Loucy (cell line): Measurements from ENCODE around the gene SLC26A1.

ENCODE experiments used
- H2AFZ ChIP-seq: fragments of 200-600 bp; sonication (generic); 2 replicates; pipeline ENCODE4 v1.6.0; 2016; ENCODE audit warnings: antibody characterized with exemption, mild to moderate bottlenecking, low read length, moderate library complexity
- H3F3A ChIP-seq: fragments of 200-600 bp; 2 replicates; pipeline ENCODE4 v1.6.0; 2016; ENCODE audit warnings: antibody characterized with exemption, low read depth, mild to moderate bottlenecking
- H3K27me3 ChIP-seq: fragments of 200-600 bp; sonication (generic); 2 replicates; pipeline ENCODE4 v1.6.1; 2014; ENCODE audit warnings: low read length, mild to moderate bottlenecking; ENCODE audit not compliant: insufficient read depth, poor library complexity, severe bottlenecking
- H3K36me3 ChIP-seq: fragments of 200-600 bp; sonication (generic); 2 replicates; pipeline ENCODE4 v1.6.1; 2016; ENCODE audit warnings: low read length; ENCODE audit not compliant: insufficient read depth
- H3K4me1 ChIP-seq: fragments of 200-600 bp; sonication (generic); 2 replicates; pipeline ENCODE4 v1.5.1; 2014; ENCODE audit warnings: low read length, mild to moderate bottlenecking; ENCODE audit not compliant: insufficient read depth, poor library complexity, severe bottlenecking
- H3K4me2 ChIP-seq: fragments of 200-600 bp; sonication (generic); 2 replicates; pipeline ENCODE4 v1.6.0; 2014; ENCODE audit warnings: antibody characterized with exemption, low read length, low read depth, mild to moderate bottlenecking; ENCODE audit not compliant: poor library complexity, severe bottlenecking
- H3K4me3 ChIP-seq: fragments of 200-600 bp; sonication (generic); 2 replicates; pipeline ENCODE4 v1.5.1; 2014; ENCODE audit warnings: low read length, mild to moderate bottlenecking, mixed read lengths; ENCODE audit not compliant: poor library complexity, severe bottlenecking
- H3K79me2 ChIP-seq: fragments of 200-600 bp; sonication (generic); 2 replicates; pipeline ENCODE4 v1.6.1; 2014; ENCODE audit warnings: low read length; ENCODE audit not compliant: insufficient read depth
- H3K9ac ChIP-seq: fragments of 200-600 bp; sonication (generic); 2 replicates; pipeline ENCODE4 v1.6.0; 2014; ENCODE audit warnings: mild to moderate bottlenecking, low read depth, low read length, moderate library complexity; ENCODE audit not compliant: poor library complexity, severe bottlenecking
- H3K9me2 ChIP-seq: fragments of 200-600 bp; sonication (generic); replicated peaks from 2 replicates; pipeline ENCODE4 v1.6.1; 2016; ENCODE audit warnings: low read depth, low read length, mixed read lengths
- H3K9me3 ChIP-seq: fragments of 200-600 bp; sonication (generic); 2 replicates; pipeline ENCODE4 v1.6.1; 2014; ENCODE audit warnings: mild to moderate bottlenecking, antibody characterized with exemption, low read length, low read depth; ENCODE audit not compliant: insufficient read depth
- H4K20me1 ChIP-seq: fragments of 200-600 bp; sonication (generic); 2 replicates; pipeline ENCODE4 v1.6.0; 2014; ENCODE audit warnings: antibody characterized with exemption, low read length, mild to moderate bottlenecking; ENCODE audit not compliant: insufficient read depth, poor library complexity, severe bottlenecking
- CTCF ChIP-seq: fragments of 200-600 bp; sonication (generic); conservative IDR thresholded peaks from 2 replicates; pipeline ENCODE4 v1.5.1; 2014; ENCODE audit warnings: mild to moderate bottlenecking, antibody characterized with exemption, low read length
- EZH2phosphoT487 ChIP-seq: fragments of 200-600 bp; IDR thresholded peaks from 2 replicates; pipeline ENCODE4 v1.6.1; 2018; ENCODE audit warnings: antibody characterized with exemption, mild to moderate bottlenecking, moderate library complexity, borderline replicate concordance

Gene SLC26A1

DNA sequence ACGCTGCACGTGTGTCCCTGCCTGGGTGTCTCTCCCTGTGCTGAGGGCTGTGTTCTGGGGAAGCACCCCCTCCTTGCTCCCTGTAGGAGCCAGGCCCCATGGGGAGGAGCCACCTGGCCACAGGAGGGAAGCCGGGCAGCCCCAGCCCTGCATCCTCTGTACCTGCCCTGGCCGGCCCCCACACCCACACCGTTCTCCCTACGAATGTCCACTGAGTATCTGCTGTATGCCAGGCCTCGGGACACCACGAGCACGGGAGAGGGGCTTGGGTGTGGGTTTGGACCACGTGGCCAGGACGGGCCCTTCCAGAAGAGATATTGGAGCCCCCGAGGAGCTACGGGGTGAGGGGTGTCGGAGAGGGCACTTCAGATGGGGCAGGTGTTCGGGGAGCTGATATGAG lies 24.5 kb upstream of the SLC26A1 start:
- no peak overlapping the region for H3K4me3 ChIP-seq
- H2AFZ ChIP-seq: no peak overlapping the region
- H3K27me3 ChIP-seq: no peaks in the 10 kb centered on the region
- H3K36me3 ChIP-seq: no peaks in the 10 kb centered on the region
- no peaks in the 10 kb centered on the region for H3F3A ChIP-seq
- H4K20me1 ChIP-seq: peaks cover 18% of the 10 kb centered on the region
- peaks cover 12% of the 10 kb centered on the region; the same call in 1 of the 2 replicates for H3K79me2 ChIP-seq
- no peaks in the 10 kb centered on the region for H3K9me3 ChIP-seq
- no peaks in the 10 kb centered on the region for H3K9me2 ChIP-seq
- no peak overlapping the region for H3K9ac ChIP-seq
- H3K4me2 ChIP-seq: no peak overlapping the region
- H3K4me1 ChIP-seq: peaks cover 7% of the 10 kb centered on the region
- TF ChIP-seq CTCF (no peak), EZH2phosphoT487 (no peak)

GRCh38 chr4:1017211-1017610 lies 24.0 kb upstream of the SLC26A1 start:
- Histone ChIP-seq H3K4me2 (no peak overlapping the region), H3K79me2 (peaks cover 15% of the 10 kb centered on the region; the same call in 1 of the 2 replicates), H3K9ac (no peak overlapping the region)

DNA sequence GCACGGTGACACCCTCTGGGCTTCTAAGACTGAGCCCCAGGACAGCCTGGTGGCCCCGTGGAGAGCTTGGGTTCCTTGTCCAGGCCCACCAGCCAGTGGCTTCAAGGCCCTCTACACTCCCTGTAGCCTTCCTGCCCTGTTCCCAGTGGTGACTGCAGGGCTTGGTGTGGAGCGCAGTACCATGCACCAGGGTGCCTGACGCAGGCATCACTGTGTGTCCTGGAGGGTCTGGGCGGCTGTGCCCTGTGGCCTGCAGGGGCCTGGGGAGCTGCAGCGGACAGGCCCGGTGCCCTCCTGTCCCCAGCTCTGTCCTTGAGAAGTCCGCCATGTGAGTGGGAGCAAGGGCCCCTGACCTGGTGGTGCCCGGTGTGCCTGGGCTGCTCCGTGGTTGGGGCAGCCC lies 22.5 kb upstream of the SLC26A1 start:
- Histone ChIP-seq H3K9me3 (no peaks in the 10 kb centered on the region), H3K79me2 (peaks cover 17% of the 10 kb centered on the region; the same call in 1 of the 2 replicates), H3K4me3 (no peak overlapping the region), H3K9me2 (no peaks in the 10 kb centered on the region), H3K9ac (no peak overlapping the region), H3K27me3 (no peaks in the 10 kb centered on the region), H2AFZ (no peak overlapping the region), H4K20me1 (peaks cover 22% of the 10 kb centered on the region), H3K4me1 (peaks cover 14% of the 10 kb centered on the region), H3K36me3 (no peaks in the 10 kb centered on the region), H3K4me2 (no peak overlapping the region), H3F3A (no peaks in the 10 kb centered on the region)
- TF ChIP-seq CTCF (no peak), EZH2phosphoT487 (no peak)

More at GRCh38 chr4:1017211-1017610, 24.0 kb upstream of the SLC26A1 start:
- TF ChIP-seq CTCF (no peak), EZH2phosphoT487 (no peak)
- no peaks in the 10 kb centered on the region for H3K9me3 ChIP-seq
- H3K4me3 ChIP-seq: no peak overlapping the region
- peaks cover 22% of the 10 kb centered on the region for H4K20me1 ChIP-seq
- H3K9me2 ChIP-seq: no peaks in the 10 kb centered on the region
- no peaks in the 10 kb centered on the region for H3K36me3 ChIP-seq
- H3K27me3 ChIP-seq: no peaks in the 10 kb centered on the region
- peaks cover 12% of the 10 kb centered on the region for H3K4me1 ChIP-seq
- H2AFZ ChIP-seq: no peak overlapping the region
- H3F3A ChIP-seq: no peaks in the 10 kb centered on the region
